Measurements from ENCODE around the gene SNX8. TPM values are rescaled to one million over a fixed set of nuclear protein-coding genes. Genes with fewer than 3 reads are reported as not detected.

SNX8 gene
- total RNA-seq, 1 experiment from 2014 or later, result 40.6 TPM

GRCh38 chr7:2233926-2234325 lies 80.3 kb downstream of the SNX8 start:
- H3K4me2 ChIP-seq (ENCODE audit: insufficient read depth, insufficient read length, low read length), result no peak overlapping the region
- no peak overlapping the region for H4K5ac ChIP-seq (ENCODE audit: insufficient read length, low read depth, low read length)
- H2BK15ac ChIP-seq (ENCODE audit: low read depth, low read length), result no peak overlapping the region
- H3K14ac ChIP-seq (ENCODE audit: insufficient read depth, low read length), result no peak overlapping the region
- H2BK12ac ChIP-seq (ENCODE audit: insufficient read length, low read depth, low read length), result no peak overlapping the region
- H3K23ac ChIP-seq (ENCODE audit: insufficient read length, low read depth, low read length), result no peak overlapping the region
- peak overlapping the region; percentile 76 to 95 for H3K4me3 Mint-ChIP-seq
- no peak overlapping the region for H3K27ac ChIP-seq (ENCODE audit: insufficient read length, low read depth, low read length)
- peak overlapping the region in 1 of 3 experiments; percentile 80; a peak in 1 of 7 replicates for H3K27ac Mint-ChIP-seq
- no peak overlapping the region for H3K4ac ChIP-seq (ENCODE audit: low read depth, low read length)
- H3K9ac ChIP-seq (ENCODE audit: extremely low read depth, insufficient read length, low read length), result no peak overlapping the region
- no peak overlapping the region for H2BK120ac ChIP-seq (ENCODE audit: low read depth, low read length, poor library complexity, severe bottlenecking)
- H2AFZ ChIP-seq (ENCODE audit: low read length), result no peak overlapping the region
- no peaks in the 10 kb centered on the region for H3K9me3 ChIP-seq (ENCODE audit: control insufficient read depth, low read depth, low read length)
- no peaks in the 10 kb centered on the region for H3K4me1 ChIP-seq (ENCODE audit: insufficient read depth, low read length)
- no peaks in the 10 kb centered on the region for H3K9me3 Mint-ChIP-seq
- no peak overlapping the region for H4K91ac ChIP-seq (ENCODE audit: insufficient read length, low read depth, low read length)
- H2BK5ac ChIP-seq (ENCODE audit: insufficient read length, low read length), result no peak overlapping the region
- no peak overlapping the region for H3K18ac ChIP-seq (ENCODE audit: insufficient read length, low read depth, low read length)
- no peaks in the 10 kb centered on the region for H3K27me3 ChIP-seq (ENCODE audit: insufficient read depth, low read length)
- no peak overlapping the region for H3T11ph ChIP-seq (ENCODE audit: low read length)
- no CpG with 5 or more reads among the region's 3 CpGs for WGBS (ENCODE audit: extremely low coverage, insufficient read length, low lambda C conversion rate)
- H3K27me3 Mint-ChIP-seq (ENCODE audit: low read depth), result no peaks in the 10 kb centered on the region
- peaks cover 13% of the 10 kb centered on the region for H3K23me2 ChIP-seq (ENCODE audit: insufficient read length, low read depth, low read length, poor library complexity, severe bottlenecking)
- H4K8ac ChIP-seq (replicated peaks; ENCODE audit: insufficient read length, low read depth, low read length), result no peak overlapping the region
- H3K79me2 ChIP-seq (ENCODE audit: insufficient read depth, low read length), result peaks cover 5% of the 10 kb centered on the region; the same call in 1 of the 2 replicates
- no peak overlapping the region for H3K56ac ChIP-seq (ENCODE audit: insufficient read length, low read depth, low read length)
- peaks cover 28 to 63% (median 58%) of the 10 kb centered on the region in 3 experiments for H3K36me3 Mint-ChIP-seq (ENCODE audit: insufficient read depth in 1 of 3, low read depth in 3 of 3)
- no peaks in the 10 kb centered on the region for H4K20me1 ChIP-seq (ENCODE audit: control insufficient read depth, insufficient read depth, insufficient read length)
- no peak overlapping the region for H2BK20ac ChIP-seq (ENCODE audit: low read depth, low read length, poor library complexity, severe bottlenecking)
- no peak for TF ChIP-seq CTCF (conservative IDR thresholded peaks at IDR 0.05)
- no peak for DNase-seq
- H3K4me1 Mint-ChIP-seq, result peaks cover 12% of the 10 kb centered on the region in 2 experiments
- peaks cover 12% of the 10 kb centered on the region for H3K79me1 ChIP-seq (ENCODE audit: insufficient read depth, low read depth, low read length, poor library complexity, severe bottlenecking)
- no peak overlapping the region for H2AK5ac ChIP-seq (ENCODE audit: insufficient read length, low read length)

Data from H9 (cell line).